AG09319 (cell line): ENCODE data around the gene CYB561.

ENCODE experiments used
- DNase-seq: peaks from one replicate; pipeline ENCODE4 v3.0.0-alpha.2; 2010; ENCODE audit warnings: low read depth; ENCODE audit errors: extremely low read depth
- TF ChIP-seq, protein P1 (sequence below): IDR thresholded peaks from 2 replicates; pipeline ENCODE4 v1.5.1; 2011; ENCODE audit warnings: low read depth, mild to moderate bottlenecking, inconsistent platforms, low read length, moderate library complexity

Gene CYB561

DNA sequence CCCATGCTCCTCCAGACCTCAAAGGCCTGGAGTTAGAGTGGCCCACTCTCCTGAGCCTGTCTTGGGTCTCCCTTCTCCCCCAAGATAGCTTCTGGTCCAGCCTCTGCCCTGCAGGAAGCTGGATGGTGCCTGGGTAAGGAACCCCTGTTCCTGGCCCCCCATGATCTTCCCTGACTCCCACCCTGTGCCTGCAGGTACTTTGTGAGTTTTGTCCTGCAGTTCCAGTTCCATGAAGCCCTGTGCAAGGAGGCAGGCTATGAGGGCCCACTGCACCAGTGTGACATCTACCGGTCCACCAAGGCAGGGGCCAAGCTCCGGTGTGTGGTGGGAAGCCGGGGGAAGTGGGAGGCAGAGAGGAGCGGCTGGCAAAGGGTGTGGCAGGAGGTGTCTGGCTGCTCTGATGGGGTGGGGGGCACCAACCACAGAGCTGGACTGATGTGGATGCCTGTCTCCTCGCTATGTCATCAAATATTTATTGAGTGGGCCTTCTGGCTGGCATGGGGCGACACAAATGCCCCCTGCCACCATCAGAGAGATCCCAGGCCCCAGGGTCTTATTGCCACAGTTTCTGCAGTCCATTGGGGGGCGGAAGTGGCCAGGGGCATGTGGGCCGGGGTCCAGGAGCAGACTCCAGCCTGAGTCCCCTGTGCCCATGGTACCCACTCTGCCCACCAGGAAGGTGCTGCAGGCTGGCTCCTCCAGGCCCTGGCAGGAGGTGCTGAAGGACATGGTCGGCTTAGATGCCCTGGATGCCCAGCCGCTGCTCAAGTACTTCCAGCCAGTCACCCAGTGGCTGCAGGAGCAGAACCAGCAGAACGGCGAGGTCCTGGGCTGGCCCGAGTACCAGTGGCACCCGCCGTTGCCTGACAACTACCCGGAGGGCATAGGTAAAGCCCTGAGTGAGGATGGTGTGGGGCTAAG is 37.8 kb upstream of the CYB561 start:
- no peak for DNase-seq
- TF ChIP-seq, protein P1, sequence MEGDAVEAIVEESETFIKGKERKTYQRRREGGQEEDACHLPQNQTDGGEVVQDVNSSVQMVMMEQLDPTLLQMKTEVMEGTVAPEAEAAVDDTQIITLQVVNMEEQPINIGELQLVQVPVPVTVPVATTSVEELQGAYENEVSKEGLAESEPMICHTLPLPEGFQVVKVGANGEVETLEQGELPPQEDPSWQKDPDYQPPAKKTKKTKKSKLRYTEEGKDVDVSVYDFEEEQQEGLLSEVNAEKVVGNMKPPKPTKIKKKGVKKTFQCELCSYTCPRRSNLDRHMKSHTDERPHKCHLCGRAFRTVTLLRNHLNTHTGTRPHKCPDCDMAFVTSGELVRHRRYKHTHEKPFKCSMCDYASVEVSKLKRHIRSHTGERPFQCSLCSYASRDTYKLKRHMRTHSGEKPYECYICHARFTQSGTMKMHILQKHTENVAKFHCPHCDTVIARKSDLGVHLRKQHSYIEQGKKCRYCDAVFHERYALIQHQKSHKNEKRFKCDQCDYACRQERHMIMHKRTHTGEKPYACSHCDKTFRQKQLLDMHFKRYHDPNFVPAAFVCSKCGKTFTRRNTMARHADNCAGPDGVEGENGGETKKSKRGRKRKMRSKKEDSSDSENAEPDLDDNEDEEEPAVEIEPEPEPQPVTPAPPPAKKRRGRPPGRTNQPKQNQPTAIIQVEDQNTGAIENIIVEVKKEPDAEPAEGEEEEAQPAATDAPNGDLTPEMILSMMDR: no peak

DNA sequence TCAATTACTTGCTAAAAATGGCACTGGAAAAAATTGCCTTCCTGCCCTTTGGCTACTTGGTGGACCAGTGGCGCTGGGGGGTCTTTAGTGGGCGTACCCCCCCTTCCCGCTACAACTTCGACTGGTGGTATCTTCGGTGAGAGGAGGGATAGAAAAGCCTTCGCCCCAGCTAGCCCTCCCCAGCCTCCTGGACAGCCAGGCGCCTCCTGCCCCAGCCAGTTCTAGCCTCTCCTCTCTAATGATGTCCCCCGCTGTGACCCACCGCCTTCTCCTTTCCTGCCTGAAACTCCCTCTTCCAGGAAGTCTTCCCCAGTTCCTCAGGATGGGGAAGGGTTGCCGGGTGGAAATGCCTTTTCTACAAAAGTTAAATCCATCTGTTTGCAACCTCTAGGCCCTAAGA is 36.9 kb upstream of the CYB561 start:
- no peak for DNase-seq
- TF ChIP-seq, protein P1: no peak

DNA sequence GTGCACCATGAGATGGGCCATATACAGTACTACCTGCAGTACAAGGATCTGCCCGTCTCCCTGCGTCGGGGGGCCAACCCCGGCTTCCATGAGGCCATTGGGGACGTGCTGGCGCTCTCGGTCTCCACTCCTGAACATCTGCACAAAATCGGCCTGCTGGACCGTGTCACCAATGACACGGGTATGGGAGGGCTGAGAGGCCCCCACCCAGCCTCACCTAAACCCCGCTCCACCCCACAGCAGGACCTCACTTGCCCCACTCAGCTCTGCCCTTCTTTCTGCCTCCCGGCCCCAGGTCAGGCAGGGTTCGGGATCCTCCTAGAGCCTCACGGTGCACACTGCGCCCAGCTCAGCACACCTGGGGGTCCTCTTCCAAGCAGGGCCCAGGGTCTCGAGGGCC is 36.4 kb upstream of the CYB561 start:
- no peak for DNase-seq
- TF ChIP-seq, protein P1: no peak

DNA sequence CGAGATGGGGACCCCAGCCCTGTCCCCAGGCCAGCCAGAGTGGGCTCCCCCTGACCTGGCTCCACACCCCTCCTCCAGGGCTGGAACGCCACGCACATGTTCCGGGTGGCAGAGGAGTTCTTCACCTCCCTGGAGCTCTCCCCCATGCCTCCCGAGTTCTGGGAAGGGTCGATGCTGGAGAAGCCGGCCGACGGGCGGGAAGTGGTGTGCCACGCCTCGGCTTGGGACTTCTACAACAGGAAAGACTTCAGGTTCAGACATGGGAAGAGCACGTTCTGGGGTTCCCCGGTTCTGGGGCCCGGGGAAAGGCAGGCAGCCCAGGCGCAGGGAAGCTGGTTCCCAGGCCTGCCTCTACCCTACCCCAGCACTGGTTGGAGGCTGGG is 35.4 kb upstream of the CYB561 start:
- TF ChIP-seq, protein P1: no peak
- DNase-seq: no peak

DNA sequence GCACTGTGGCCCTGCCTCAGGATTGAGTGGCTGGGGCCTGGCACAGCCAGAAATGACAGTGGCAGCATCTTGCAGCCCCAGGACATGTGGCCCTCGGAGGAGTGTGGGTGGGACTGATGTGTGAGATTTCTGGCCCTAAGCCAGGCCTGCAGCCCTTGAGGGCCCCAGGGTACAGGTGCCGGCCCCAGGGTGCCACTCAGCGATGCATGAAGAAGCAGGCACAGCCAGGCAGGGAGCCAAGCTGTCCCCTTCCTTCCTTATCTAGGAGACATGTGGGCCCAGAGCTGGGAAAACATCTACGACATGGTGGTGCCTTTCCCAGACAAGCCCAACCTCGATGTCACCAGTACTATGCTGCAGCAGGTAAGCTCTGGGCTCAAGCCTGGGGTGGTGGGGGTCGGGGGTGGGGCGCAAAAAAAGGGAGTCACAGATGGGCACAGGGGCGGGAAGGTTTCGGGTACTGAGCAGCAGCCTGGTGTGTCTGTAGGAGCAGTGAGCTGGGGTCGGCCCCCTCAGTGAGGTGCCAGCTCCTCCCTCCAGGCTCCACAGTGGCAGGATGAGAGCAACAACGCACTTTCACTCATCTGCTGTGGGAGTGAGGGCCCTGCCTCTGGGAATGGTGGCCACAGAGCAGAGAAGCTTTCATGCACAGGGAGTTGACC is 34.9 kb upstream of the CYB561 start:
- TF ChIP-seq, protein P1: no peak
- no peak for DNase-seq

DNA sequence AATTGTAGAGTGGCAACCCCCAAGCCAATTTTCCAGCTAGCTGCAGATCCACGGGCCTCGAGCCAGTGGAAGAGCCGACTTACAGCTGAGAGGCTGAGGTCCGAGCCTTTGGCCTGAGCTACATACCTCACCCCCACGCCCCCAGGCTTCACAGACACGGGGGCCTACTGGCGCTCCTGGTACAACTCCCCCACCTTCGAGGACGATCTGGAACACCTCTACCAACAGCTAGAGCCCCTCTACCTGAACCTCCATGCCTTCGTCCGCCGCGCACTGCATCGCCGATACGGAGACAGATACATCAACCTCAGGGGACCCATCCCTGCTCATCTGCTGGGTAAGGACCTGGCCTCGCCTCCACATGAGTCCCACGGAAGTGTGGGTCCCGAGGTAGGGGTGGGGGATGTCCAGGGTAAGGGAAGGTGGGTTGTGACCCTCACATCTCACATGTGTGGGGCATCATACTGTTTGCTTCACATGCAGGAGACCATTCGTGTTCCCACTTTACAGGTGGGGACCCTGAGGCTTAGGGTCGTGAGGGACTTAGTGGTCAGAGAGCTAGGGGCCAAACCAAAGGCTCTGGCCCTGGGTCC is 34.2 kb upstream of the CYB561 start:
- TF ChIP-seq, protein P1: no peak
- DNase-seq: no peak
